Measurements from ENCODE around the gene IKBKE.

DNA sequence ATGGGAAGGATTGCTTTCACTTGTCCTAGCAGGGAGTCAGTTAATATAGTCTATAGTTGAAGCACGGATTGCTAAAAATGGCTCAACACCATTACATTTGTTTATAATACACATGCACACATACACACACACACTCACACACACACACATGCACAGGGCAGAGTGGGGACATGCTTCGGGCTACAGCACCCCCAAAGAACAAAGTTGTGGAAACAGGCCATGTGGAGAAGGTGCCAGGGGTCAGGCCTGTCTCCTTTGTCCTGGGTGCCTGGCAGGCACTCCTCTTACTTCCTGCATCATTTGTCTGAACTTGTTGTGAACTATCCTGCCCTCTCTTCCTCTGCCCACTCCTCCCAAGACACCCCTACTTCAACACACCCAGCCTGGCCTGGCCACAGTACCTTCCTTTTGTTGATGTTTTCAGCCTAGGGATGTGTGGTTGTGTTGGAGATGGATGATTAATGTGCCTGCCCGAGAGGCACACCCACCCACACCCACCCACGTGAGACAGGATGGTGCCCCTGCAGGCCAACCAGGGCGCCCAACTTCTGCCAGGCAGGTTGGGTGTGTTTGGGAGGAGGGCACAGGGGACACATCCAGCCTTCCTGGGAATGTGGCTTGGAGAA, 54.6 kb downstream of the IKBKE start:
- peak; percentile 54; the same call in 1 of the 2 replicates for TF ChIP-seq EGR1 (IDR thresholded peaks at IDR 0.05; ENCODE audit: low read depth)
- TF ChIP-seq CTCF (IDR thresholded peaks at IDR 0.05 in 2 of 3, conservative IDR thresholded peaks at IDR 0.05 in 1 of 3; ENCODE audit: borderline replicate concordance in 1 of 3, insufficient read depth in 1 of 3, low read depth in 2 of 3, low read length in 2 of 3) = 0 out of 6 replicates have a peak, but pooled peaks of 1 of the 3 experiments have one; percentile 10
- no peak for TF ChIP-seq POLR2A (IDR thresholded peaks at IDR 0.05; ENCODE audit: borderline replicate concordance, extremely low read depth, insufficient read depth, insufficient read length)
- TF ChIP-seq RAD21 (IDR thresholded peaks at IDR 0.05; ENCODE audit: low read depth) = no peak
- TF ChIP-seq SP1 (IDR thresholded peaks at IDR 0.05; ENCODE audit: low read depth) = no peak
- no peak for TF ChIP-seq TCF7L2 (IDR thresholded peaks at IDR 0.05; ENCODE audit: borderline replicate concordance, extremely low read depth, insufficient read depth, insufficient read length)
- TF ChIP-seq POLR2AphosphoS5 (IDR thresholded peaks at IDR 0.05; ENCODE audit: low read depth, low read length) = no peak
- no peak for TF ChIP-seq ZNF274 (IDR thresholded peaks at IDR 0.05; ENCODE audit: low read depth, low read length)
- no peak for TF ChIP-seq REST (IDR thresholded peaks at IDR 0.05; ENCODE audit: low read depth)
- no peak for TF ChIP-seq CEBPB (IDR thresholded peaks at IDR 0.05; ENCODE audit: low read depth)
- TF ChIP-seq, protein P1, sequence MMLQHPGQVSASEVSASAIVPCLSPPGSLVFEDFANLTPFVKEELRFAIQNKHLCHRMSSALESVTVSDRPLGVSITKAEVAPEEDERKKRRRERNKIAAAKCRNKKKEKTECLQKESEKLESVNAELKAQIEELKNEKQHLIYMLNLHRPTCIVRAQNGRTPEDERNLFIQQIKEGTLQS (IDR thresholded peaks at IDR 0.05) = no peak
- TF ChIP-seq, protein P2, sequence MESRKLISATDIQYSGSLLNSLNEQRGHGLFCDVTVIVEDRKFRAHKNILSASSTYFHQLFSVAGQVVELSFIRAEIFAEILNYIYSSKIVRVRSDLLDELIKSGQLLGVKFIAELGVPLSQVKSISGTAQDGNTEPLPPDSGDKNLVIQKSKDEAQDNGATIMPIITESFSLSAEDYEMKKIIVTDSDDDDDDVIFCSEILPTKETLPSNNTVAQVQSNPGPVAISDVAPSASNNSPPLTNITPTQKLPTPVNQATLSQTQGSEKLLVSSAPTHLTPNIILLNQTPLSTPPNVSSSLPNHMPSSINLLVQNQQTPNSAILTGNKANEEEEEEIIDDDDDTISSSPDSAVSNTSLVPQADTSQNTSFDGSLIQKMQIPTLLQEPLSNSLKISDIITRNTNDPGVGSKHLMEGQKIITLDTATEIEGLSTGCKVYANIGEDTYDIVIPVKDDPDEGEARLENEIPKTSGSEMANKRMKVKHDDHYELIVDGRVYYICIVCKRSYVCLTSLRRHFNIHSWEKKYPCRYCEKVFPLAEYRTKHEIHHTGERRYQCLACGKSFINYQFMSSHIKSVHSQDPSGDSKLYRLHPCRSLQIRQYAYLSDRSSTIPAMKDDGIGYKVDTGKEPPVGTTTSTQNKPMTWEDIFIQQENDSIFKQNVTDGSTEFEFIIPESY (IDR thresholded peaks at IDR 0.05; ENCODE audit: extremely low read depth, insufficient replicate concordance, low read length) = no peak
